ENCODE data around the gene SPON1.
"Not testable (repeated sequence)": the region's sequence is repeated elsewhere in the genome, so short reads cannot be mapped to it uniquely, and the experiment has no call there.

SPON1 gene

DNA sequence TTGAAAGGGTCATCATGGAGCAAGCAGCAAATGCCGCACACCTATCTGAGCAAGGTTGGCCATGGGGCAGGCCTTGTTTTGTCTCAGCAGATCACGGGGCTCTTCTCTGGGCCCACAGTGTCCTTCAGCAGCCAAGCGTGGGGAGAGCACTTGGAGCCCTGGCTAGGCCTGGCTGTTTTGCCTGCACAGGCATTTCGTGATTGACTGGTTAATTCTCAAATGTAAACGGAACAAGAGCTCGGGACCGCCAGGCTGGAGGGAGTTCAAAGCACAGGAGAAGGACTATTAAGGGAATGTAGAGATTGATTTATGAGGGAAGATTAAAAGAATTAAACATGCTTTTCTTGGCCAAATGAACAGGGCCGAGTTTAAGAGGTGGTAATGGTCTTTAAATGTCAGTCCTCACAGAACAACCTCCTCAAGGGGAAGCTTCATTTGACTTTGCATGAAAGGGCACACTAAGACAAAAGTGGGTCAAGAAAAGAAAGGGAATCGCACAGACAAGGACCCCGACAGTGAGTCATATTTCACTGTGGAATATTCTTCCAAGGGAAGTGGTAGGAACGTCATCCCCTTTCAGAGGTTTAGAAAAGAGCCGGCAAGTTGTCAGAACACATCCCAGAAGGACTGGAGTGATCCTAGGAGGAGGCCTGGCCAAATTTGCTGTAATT is 20.7 kb downstream of the SPON1 start:
- DNase-seq (ENCODE audit: low read depth in 2 of 2), result no peak

DNA sequence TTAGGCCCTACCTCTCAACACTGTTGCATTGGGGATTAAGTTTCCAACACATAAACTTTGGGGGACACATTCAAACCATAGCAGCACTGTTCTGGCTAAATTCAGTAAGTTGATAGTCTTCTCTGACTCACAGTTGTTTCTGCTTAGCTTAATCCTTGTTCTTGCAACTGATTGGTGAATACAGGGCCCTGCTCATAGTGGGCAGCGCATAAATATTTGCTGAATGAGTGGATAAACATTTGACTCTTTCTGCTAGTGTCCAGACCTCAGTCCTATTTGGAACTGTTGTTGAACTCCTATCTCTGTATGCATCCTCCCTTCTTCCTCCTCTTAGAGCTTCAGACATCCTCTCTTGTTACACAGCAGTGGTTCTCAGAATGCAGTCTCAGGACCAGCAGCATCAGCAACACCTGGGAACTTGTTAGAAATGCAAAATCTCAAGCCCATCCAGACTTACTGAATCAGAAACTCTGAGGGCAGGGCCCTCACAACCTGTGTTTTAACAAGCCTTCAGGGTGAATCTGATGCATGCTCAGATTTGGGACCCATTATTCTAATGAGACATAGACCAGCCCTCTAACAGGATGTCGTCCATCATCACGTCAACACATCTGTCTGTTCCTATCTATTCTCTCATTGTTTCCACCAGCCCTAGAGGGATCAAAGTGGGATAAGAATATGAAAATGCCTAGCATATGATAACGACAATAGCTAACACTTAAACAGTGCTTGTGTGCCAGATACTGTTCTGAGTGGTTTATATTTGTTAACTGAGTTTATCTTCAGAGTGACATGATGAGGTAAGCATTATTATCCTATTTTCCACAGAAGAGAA is 22.3 kb downstream of the SPON1 start:
- DNase-seq (ENCODE audit: low read depth in 2 of 2), result no peak

DNA sequence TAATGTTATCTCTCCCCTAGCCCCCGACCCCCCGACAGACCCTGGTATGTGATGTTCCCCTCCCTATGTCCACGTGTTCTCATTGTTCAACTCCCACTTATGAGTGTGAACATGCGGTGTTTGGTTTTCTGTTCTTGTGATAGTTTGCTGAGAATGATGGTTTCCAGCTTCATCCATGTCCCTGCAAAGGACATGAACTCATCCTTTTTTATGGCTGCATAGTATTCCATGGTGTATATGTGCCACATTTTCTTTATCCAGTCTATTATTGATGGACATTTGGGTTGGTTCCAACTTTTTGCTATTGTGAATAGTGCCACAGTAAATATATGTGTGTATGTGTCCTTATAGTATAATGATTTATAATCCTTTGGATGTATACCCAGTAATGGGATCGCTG is 24.2 kb downstream of the SPON1 start:
- not testable (repeated sequence) for DNase-seq (ENCODE audit: low read depth in 2 of 2)

DNA sequence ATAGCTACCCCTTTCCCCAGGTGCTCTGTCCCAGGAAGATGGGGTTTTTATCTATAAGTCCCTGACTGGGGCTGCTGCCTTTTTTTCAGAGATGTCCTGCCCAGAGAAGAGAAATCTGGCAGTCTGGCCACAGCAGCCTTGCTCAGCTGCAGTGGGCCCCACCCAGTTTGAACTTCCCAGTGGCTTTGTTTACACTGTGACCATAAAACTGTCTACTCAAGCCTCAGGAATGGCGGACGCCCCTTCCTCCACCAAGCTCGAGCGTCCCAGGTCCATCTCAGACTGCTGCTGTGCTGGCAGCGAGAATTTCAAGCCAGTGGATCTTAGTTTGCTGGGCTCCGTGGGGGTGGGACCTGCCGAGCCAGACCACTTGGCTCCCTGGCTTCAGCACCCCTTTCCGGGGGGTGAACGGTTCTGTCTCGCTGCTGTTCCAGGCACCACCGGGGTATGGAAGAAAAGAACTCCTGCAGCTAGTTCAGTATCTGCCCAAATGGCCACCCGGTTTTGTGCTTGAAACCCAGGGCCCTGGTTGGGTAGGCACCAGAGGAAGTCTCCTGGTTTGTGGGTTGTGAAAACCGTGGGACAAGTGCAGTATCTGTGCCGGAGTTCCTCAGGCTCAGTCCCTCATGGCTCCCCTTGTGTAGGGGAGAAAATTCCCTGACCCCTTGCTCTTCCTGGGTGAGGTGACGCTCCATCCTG is 29.8 kb downstream of the SPON1 start:
- DNase-seq (ENCODE audit: low read depth in 2 of 2), result not testable (repeated sequence)

DNA sequence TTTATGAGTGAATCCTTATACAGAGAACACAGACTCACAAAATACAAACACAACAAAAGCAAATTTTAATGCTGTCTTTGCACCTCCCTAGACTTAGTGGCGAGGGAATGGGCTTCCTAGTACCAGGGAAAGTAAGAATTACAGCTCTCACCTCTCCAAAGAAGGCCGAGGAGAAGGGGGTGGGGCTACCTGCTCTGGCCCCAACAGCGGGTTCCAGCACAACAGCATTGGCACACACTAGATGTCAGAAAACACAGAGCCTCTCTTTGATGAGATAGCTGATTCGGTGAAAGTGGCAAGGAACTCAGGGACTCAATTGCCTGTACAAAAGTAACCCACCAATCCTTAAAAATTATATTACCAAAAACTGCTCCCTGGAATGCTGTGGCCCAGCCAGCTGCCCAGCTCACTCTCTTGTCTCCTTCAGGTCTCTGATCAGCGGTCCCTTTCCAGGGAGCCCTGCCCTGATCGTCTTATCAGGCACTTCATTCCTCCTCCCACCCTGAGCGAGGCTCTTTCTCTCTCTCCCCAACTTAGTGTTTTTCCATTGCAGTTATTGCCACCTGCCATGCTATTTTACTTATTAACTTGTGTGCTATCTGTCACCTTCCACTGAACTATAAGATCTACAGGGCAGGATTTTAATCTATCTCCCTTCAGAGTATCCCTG is 30.7 kb downstream of the SPON1 start:
- no peak for DNase-seq (ENCODE audit: low read depth in 2 of 2)

DNA sequence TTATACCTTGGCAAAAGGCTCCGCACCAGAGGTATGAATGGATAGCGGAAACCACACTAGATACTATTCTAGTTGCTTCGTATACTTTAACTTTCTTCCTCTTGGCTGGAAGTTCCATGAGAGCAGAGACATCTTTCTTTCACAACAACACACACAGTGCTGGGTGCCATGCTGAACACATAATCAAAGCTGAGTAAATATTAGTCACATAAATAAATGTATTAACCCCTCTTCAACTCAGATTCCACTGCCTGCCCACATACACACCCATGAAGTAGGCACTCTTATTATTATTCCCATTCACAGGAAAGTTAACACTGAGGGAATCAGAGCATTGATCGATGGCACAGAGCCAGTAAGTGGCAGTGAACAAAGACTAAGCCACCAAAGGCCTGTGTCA is 35.4 kb downstream of the SPON1 start:
- DNase-seq (ENCODE audit: low read depth in 2 of 2), result no peak

DNA sequence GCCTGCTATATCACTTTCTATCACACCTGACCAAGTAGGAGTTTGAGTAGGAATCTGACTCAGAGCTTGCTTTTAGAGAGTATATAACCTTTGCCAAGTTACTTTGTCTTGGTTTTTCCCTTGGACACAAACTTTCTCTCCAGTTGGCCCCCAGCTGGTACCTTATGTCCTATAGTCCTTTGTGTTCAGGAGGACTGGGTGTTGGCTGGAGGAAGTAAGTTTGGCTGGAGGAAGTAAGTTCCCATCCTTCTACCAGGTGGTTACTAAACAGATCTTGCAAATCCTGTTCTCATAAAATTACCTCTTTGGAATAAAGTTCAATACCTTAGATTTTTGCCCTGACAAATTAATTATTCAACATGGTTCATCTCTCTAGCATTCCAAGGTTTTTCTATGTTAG is 37.2 kb downstream of the SPON1 start:
- DNase-seq (ENCODE audit: low read depth in 2 of 2), result no peak

DNA sequence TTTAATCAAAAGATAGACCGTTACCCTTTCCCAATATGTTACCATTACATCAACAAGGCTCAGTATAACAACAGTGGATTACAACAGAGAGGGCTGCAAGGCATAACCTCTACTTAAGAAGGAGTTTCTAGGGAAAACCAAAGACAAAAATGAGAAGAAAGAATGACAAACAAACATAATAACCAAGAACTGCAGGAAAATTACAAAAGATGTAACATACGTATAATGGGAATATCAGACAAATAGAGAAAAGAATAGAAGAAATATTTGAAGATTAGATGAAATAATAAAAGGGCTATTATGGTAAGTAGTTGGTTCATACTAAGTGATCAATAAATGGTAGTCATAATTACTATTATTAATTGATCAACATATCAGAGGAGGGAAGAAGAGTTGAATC is 39.1 kb downstream of the SPON1 start:
- DNase-seq (ENCODE audit: low read depth in 2 of 2), result no peak

DNA sequence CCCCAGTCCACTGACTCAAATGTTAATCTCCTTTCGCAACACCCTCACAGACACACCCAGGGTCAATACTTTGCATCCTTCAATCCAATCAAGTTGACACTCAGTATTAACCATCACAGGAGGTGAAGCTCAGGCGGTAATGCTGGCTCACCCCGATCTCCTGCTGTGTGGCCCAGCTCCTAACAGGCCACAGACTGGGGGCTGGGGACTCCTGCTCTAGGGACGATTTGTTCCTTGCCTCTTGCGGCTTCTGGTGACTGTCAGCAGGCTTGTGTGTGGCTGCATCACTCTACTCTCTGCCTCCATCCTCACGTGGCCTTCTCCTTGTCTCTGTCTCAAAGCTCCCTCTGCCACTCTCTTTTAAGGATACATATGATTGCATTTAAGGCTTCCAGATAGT is 45.0 kb downstream of the SPON1 start:
- DNase-seq (ENCODE audit: low read depth in 2 of 2), result no peak

DNA sequence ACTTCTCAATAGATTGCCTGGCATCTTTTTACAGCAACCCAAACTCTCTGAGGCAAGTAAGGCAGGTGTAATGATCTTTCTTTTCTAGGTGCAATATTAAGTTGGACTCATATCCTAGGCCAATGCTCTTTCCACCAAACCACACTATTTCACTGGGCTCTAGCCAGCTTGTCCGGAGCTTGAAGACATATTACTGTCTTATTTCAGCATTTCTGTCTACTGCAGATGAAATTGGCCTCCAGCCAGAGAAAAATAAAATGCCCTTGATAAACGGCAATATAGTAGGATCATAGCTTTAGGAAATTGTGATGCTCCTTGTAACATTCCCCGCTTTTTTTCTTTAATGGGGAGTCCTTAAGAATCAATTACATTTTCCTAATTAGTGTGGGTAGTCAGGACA is 48.1 kb downstream of the SPON1 start:
- no peak for DNase-seq (ENCODE audit: low read depth in 2 of 2)

DNA sequence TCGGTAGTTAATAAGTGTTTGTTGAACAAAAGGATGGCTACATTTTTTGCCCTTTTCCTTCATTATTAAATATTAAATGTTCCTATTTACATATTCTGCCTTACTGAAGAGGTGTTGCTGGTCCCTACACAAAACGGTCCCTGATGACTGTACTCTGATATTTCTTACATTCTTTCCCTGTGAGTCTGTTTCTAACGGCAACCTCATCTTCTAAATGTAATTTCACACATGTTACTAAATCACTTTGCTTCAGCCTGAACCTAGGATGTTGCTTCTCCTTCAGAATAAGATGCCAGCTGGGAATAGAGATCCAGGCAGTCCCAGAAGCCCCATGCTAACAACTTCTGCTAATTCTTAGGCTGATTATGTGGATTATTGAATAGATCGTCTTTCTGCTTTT is 50.3 kb downstream of the SPON1 start:
- DNase-seq (ENCODE audit: low read depth in 2 of 2), result no peak

DNA sequence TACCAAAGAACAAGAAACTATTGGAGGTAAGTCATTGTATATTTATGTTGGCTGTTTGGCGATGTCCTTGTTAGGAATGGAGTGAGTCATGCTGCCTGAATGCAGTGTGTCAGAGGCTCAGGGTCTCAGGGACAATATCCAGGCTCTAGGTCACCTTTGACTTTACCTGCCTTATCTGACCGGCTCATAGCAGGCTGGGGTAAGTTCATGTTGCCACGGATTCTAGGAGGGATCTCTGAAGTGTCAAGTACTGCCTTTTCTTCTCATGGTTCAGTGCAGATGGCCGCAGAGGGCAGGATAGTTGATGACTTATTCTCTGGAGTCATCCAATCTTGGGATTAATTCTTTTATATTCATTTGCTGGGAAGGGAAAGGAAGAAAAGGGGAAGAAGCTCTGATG is 53.2 kb downstream of the SPON1 start:
- no peak for DNase-seq (ENCODE audit: low read depth in 2 of 2)

DNA sequence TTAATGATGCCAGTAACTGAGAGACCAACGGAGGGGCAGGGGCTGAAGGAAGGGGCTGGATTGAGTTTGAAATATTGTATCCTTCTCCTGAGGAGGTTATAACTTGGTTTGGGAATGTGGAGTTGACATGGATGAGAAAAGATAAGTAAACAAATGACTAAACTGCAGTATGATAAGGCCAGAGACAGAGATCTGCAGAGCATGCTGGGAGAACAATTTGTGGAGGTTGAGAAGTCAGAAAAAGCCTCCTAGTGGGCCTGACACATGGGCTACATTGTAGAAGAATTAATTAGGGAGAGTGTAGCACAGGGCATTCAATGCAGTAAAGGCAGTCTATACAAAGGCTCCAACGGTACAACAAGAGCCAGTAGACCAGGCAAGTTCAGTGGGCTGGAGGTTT is 55.9 kb downstream of the SPON1 start:
- no peak for DNase-seq (ENCODE audit: low read depth in 2 of 2)

DNA sequence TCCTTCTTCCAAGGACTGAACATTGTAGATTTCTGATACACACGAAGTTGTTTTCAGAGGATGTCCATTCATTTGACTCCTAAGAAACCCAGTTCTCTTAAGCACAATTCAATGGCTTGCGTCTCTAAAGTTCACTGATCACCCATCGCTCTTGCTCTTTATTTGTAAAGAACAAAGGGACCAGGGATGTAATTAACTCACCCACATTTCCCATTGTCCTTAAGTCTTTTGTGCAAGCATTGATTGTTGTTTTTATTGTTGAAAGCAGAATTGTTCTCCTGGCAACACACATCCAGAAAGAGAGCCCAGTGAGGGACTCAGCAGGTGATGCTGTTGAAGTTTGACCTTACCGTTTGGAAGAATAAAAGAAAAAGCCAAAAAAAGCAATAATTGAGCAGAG is 59.2 kb downstream of the SPON1 start:
- DNase-seq (ENCODE audit: low read depth in 2 of 2), result no peak

DNA sequence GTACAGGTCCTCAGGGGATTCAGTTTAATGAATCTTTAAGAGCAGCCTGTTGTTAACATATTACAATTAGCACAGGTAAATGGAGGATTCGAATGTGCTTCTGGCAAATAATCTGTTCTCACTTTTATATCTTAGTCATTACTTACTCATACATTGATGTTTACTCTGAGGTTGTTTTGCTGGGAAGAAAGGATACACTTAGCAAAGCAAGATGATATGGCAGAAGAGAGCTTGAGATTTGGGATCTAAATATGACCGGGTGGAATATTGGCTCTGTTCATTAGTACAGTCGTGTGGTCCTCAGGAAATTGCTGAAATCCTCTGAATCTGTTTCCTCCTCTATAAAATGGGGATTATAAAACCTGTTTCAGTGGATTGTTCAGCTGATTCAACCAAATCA is 59.7 kb downstream of the SPON1 start:
- DNase-seq (ENCODE audit: low read depth in 2 of 2), result no peak

DNA sequence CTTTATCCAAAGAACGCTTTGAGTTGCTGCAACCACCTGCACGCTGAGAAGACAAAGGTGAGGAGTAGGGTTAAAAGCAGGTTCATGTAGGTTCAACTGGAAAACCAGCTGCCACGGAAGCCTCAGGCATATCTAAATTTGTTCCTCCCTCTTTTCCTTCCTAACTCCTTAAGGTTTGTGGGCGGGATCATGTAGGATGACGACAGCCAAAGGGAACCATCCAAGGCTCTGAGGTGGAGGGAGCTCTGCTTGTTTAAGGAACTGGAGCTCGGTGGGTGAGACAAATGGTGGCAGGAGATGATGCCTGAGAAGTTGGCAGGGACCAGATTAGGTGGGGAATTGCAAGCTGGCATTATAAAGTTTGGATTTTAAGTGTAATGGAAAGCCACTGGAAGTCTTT is 60.3 kb downstream of the SPON1 start:
- DNase-seq (ENCODE audit: low read depth in 2 of 2), result no peak

DNA sequence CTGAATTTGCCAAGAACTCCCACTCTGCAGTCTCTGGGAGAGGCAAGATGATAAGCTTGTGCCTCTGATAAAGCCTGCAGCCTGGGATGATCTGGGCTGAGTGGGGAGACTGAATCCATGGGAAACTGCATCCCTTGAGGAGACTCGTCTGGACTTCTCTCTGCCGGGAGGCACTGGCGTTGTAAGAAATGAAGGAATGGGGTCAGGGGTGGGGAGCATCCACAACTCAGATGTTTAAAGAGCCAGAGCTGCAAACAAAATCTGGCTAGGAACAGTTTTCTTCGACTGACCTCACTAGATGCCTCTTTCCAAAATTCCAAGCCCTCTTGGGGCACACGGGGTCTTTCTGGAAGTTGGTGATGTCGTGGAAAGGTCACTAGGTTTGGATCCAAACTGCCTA is 64.4 kb downstream of the SPON1 start:
- no peak for DNase-seq (ENCODE audit: low read depth in 2 of 2)

DNA sequence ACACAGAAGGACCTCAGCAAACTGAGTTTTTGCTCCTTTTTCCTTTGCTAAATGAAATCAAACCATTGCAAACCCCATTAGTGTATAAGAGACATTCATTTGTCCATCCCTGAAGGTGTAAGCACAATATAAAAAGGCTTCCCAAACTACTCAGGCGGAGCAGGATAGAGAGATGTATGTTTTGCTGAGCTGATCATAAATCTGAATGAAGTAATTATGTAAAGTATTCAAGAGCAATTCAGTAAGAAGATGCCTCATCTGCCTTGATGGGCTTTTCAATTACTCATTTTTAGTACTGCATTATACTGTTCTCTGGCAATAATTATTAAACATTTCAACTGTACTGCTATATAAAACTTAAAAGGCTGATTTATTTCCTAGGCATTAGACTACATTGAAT is 65.0 kb downstream of the SPON1 start:
- no peak for DNase-seq (ENCODE audit: low read depth in 2 of 2)

DNA sequence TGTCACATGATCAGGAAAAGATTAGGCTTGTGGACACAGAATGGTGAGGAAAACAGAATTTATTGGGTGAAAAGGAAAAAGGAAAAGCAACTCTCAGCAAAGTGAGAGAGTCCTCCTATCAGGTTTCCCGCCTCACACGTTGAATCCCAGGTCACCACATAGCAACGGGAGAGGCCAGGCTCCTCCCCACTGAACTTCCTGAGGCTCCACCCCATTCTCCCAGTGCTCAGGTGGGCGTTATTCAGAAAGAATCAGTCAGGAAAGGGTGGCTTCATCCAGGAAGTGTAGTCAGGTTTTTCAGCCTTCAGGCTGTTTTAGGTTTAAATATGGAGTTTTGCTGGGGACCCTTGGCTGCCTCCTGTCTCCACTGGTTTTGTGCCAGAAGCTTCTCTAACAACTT is 66.9 kb downstream of the SPON1 start:
- DNase-seq (ENCODE audit: low read depth in 2 of 2), result no peak

DNA sequence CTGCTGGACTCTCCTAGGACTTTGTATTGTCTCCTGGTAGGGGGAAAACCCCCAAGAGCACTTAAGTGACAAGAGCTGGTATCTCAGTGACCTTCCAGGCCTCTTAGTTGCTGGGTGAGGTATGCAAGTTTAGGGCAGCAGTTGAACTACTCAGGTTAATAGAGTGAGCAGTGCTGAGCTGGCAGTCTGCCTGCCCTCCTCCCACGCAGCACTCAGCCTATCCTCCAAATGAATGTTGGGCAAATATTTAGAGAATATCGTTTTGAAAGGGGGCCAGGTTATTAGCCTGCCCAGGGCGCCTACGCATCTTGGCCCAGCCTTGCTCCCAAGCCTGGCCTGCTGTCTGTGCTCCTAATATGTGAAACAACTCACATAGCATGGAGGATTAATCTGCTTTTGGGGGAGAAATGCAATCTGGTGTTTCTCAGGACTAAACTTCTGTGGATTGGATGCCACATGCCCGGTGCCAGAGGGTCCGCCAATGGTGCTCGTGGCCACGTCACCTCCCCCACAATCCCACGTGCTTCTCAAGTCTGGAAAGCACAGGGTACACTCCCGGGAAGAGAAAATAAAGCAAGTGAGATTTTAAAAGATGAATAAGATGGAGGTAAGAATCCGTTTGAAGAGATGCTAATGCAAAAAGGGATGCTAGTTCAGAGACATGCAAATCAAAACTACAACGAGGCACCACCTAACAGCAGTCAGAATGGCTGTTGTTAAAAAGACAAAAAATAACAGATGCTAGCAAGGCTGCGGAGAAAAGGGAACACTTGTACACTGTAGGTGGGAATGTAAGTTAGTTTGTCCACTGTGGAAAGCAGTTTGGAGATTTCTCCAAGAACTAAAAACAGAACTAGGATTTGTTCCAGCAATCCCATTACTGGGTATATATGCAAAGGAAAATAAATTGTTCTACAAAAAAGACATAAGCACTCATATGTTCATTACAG is 67.7 kb downstream of the SPON1 start:
- DNase-seq (ENCODE audit: low read depth in 2 of 2), result no peak

DNA sequence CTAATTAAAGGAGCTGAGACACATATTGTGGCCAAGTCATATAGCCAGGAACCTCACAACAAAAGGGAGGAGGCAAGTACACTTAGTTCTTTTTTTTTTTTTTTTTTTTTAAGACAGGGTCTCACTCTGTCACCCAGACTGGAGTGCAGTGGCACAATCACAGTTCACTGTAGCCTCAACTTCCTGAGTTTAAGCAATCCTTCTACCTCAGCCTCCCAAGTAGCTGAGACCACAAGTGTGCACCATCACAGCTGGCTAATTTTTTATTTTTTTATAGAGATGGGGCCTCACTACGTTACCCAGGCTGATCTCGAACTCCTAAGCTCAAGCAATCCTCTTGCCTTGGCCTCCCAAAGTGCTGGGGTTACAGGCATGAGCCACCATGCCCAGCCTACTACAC is 73.0 kb downstream of the SPON1 start:
- not testable (repeated sequence) for DNase-seq (ENCODE audit: low read depth in 2 of 2)
